GM18499 (cell line): Measurements from ENCODE around the gene PSD.

Experiments
- ATAC-seq: cut with Tn5 transposase; IDR thresholded peaks from one replicate; pipeline ENCODE4 v1.9.1; 2021; ENCODE audit warnings: moderate number of reproducible peaks; ENCODE audit not compliant: insufficient read depth, unreplicated experiment

PSD gene

GRCh38 chr10:102449321-102450123, 30.9 kb upstream of the PSD start:
- ATAC-seq, result peak; percentile 35

DNA sequence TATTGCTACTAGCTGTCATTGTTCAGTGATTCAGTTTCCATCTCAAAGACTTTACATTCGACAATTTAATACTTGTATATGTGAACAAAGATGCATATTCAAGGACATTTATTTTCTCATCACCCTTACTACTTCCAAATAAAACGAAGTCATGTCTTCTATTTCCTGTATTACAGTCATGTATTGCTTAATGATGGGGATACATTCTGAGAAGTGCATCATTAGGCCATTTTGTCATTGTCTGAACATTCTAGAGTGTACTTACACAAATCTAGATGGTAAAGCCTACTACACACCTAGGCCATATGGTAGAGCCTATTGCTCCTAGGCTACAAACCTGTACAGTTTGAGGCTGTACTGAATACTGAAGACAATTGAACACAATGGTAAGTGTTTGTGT, 26.3 kb upstream of the PSD start:
- ATAC-seq, result no peak

- ATAC-seq, result no peak
Observed at GRCh38 chr10:102438374-102438773, 19.8 kb upstream of the PSD start.

- ATAC-seq, result no peak
Observed at GRCh38 chr10:102437515-102437914, 18.9 kb upstream of the PSD start.

DNA sequence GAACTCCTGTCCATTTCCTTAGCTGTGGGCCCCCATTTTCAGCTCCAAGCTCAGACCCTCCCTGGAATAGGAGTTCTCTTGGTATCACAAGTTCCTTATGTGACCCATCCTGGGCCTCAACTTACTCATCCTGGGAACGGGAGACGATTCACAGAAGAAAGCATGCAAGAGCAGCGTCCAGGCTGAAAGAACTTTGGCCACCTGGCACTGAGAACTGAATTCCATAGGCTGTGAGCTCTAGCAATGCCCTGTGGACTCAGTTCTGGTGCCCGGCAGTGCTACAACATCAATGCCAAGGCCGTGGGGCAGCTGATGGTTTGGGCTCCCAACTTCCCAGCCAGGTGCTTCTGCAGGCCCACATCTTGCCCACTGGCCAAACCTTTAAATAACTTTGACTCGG, 17.7 kb upstream of the PSD start:
- no peak for ATAC-seq

GRCh38 chr10:102435529-102436233, 17.1 kb upstream of the PSD start:
- no peak for ATAC-seq

GRCh38 chr10:102435133-102435497, 16.5 kb upstream of the PSD start:
- ATAC-seq, result no peak

- no peak for ATAC-seq
Observed at GRCh38 chr10:102434394-102435132, 16.0 kb upstream of the PSD start.

DNA sequence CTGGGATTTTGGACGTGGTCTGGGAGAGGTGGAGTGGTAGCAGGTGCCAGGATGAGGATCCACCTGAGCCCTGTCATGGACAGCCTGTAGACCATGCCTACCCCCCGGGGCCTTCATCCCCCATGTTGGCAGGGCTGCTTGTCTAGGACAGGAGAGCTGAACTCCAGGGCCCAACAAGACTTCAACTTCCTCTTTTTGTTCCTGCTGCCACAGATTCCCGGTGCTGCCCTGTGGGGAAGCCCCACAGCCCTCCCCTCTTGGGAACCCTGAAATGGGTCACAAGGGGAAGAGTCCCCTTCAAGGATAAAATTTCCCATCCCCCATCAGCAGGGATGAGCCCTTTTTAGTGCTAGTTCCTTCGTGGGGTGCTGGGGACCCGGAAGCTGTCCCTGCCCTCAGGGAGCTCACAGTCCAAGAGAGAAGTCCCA, 15.0 kb upstream of the PSD start:
- ATAC-seq, result no peak

- ATAC-seq, result peak; percentile 57
Observed at GRCh38 chr10:102432162-102432950, 13.8 kb upstream of the PSD start, which contains the start of gene CUEDC2. Gene CUEDC2, minus strand, starts transcription at chr10:102432574. Its CDS starts 7,386 bp downstream, at chr10:102425188.

GRCh38 chr10:102431452-102432124, 13.0 kb upstream of the PSD start:
- ATAC-seq, result no peak

- ATAC-seq, result no peak
Observed at GRCh38 chr10:102429468-102429867, 10.9 kb upstream of the PSD start.

- no peak for ATAC-seq
Observed at GRCh38 chr10:102426803-102427287, 8.3 kb upstream of the PSD start.

DNA sequence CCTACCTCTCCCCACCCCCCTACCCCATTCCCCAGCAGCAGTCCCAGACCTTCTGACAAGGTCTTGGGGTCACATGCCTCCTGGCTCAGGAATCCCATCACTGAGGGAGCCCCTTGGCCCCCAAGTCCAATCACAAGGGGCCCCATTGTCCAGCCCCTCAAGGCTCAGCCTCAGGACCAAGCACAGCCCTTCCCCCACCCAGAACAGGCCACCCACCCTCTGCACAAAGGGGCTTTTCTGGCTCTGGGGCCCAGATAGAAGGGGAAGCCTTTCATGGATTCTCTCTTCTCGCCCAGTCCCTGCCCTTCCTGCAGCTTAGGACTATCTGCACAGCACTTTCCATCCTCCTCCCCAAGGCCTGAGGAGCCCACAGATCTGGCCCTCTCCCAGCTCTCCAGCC, 6.9 kb upstream of the PSD start:
- no peak for ATAC-seq

DNA sequence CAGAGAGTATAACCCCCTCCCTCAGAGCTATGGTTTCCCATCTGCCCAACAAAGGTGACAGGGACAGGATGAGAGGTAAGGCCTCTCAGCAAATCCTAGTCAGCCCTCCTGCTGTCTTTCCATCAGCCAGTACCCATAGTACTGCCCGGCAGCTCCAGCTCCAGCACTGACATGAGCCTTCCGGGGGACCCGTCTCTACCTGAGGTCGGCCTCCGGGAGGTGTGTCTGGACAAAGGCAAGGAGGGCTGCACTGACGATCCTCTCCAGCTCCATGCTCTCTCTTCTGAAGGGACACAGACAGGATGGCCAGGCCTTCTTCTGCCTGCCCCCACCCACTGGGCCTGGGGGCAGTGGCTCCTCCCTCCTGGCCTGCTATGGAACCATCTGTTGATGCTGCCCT, 6.3 kb upstream of the PSD start:
- no peak for ATAC-seq

DNA sequence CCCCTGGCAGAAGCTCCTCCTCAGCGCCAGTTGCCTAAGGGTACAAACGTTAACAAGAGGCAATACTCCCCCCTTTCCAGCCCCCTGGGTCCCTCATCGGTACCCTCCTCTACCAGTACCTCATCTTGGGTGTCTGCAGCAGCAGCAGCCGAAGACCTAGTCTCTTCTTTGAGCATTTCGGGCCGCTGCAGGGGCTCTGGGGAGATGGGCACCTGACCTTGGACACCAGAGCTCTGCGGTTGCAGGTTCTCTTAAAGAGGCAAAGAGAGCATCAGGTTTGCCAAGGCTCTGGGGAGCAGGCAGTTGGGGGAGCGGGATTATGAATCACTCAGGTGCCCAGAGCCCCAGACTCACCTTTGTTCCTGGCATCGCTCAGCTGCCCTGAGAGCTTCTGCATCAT, 5.6 kb upstream of the PSD start:
- no peak for ATAC-seq

- no peak for ATAC-seq
Observed at GRCh38 chr10:102423372-102423968, 4.9 kb upstream of the PSD start.

- ATAC-seq, result no peak
Observed at GRCh38 chr10:102422545-102423129, 4.1 kb upstream of the PSD start.
